ENCODE data around the gene THPO.

Gene THPO

DNA sequence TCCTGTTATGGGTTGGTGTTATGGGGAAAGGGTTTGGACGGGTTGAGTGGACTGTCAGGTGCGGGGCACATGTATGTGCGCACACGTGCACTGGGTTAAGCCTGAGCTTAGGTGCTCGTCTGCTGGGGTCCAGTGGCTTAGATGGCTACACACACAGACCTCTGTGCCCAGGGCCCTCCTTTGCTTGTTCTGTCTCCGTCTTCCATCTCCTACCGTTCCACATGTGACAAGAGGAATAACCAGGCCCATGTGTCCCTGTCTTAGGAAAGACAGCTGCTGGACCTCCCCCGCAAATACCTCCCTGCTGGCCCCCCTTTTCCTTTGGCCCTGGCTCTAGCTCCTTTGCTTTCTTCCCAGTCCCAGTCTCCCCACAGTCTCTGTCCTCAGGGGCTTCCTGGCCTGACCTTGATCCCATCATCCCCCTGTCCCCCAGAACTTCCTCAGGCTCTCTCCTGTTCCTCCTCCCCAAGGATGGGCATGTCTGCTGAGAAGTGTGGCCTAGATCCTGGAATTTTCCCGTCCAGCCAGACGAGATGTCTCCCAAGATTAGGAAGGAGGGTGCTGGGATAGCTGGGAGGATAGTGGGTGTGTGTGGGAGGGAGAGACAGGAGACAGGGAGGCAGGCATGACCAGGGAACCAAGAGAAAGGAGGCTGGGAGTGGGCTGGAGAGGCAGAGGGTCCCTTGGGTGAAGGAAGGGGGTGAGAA, 797 bp upstream of the THPO start:
- H3K4me3 ChIP-seq (ENCODE audit: insufficient read depth, low read length, poor library complexity, severe bottlenecking): no peak overlapping the region
- no peaks in the 10 kb centered on the region for H3F3A ChIP-seq (ENCODE audit: insufficient read depth)
- H3K4me2 ChIP-seq (ENCODE audit: low read depth, low read length, poor library complexity, severe bottlenecking): no peak overlapping the region
- H3K27me3 ChIP-seq (ENCODE audit: low read length): no peaks in the 10 kb centered on the region
- H3K9me2 ChIP-seq (replicated peaks; ENCODE audit: insufficient read depth, low read length): no peaks in the 10 kb centered on the region
- H3K9me3 ChIP-seq (ENCODE audit: insufficient read depth, low read length): no peaks in the 10 kb centered on the region
- H3K36me3 ChIP-seq (ENCODE audit: low read length): no peaks in the 10 kb centered on the region
- no peaks in the 10 kb centered on the region for H4K20me1 ChIP-seq (ENCODE audit: low read depth, low read length)
- no peak overlapping the region for H3K27ac ChIP-seq (ENCODE audit: low read depth, low read length)
- H3K79me2 ChIP-seq (ENCODE audit: insufficient read depth, low read length): no peaks in the 10 kb centered on the region
- H3K9ac ChIP-seq (ENCODE audit: low read length): no peak overlapping the region
- TF ChIP-seq EZH2phosphoT487 (conservative IDR thresholded peaks at IDR 0.05; ENCODE audit: low read length): no peak
- no peak for TF ChIP-seq CTCF (IDR thresholded peaks at IDR 0.05; ENCODE audit: insufficient read depth, low read length, poor library complexity, severe bottlenecking)
- no peak overlapping the region for H2AFZ ChIP-seq (ENCODE audit: low read depth, low read length, severe bottlenecking)

GRCh38 chr3:184377374-184377773, 633 bp downstream of the THPO start:
- Histone ChIP-seq H3K27ac (ENCODE audit: low read depth, low read length) (no peak overlapping the region), H3K9ac (ENCODE audit: low read length) (no peak overlapping the region), H3K79me2 (ENCODE audit: insufficient read depth, low read length) (no peaks in the 10 kb centered on the region), H3K9me3 (ENCODE audit: insufficient read depth, low read length) (no peaks in the 10 kb centered on the region), H3K27me3 (ENCODE audit: low read length) (no peaks in the 10 kb centered on the region), H4K20me1 (ENCODE audit: low read depth, low read length) (no peaks in the 10 kb centered on the region), H3F3A (ENCODE audit: insufficient read depth) (no peaks in the 10 kb centered on the region), H2AFZ (ENCODE audit: low read depth, low read length, severe bottlenecking) (no peak overlapping the region), H3K36me3 (ENCODE audit: low read length) (no peaks in the 10 kb centered on the region), H3K4me2 (ENCODE audit: low read depth, low read length, poor library complexity, severe bottlenecking) (no peak overlapping the region), H3K9me2 (replicated peaks; ENCODE audit: insufficient read depth, low read length) (no peaks in the 10 kb centered on the region), H3K4me3 (ENCODE audit: insufficient read depth, low read length, poor library complexity, severe bottlenecking) (no peak overlapping the region)
- no peak for TF ChIP-seq CTCF (IDR thresholded peaks at IDR 0.05; ENCODE audit: insufficient read depth, low read length, poor library complexity, severe bottlenecking)

DNA sequence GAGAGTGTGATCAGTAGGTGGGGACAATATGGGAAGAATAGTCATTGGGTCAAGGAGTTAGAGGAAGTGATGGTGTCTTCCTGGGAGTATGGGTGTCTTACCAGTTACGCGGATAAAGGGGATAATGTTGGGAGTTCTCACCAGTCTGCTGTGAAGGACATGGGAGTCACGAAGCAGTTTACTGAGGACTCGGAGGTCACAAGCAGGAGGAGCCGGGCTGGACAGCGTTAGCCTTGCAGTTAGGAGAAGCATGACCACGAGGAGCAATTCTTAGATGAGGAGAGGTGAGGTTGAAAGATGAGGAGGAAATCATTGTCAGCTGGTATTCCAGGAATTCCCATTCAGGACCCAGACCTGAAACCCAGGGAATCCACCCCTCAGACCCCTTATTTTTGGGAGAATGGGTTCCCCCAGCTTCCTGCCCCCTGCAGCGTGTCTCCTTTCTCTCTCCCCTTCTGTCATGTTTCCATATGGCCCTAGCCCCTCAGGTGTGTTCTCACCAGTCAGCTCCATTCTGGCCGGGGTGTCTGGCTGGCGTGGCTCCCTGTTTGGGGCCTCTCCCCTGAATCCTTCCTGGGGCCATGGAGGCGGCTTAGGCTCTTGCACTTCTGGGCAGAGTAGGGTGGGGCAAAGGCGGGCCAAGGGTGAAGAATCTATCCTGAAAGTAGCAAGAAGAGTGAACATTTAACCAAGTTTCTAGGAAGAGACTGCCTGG, 2.1 kb downstream of the THPO start:
- H3K36me3 ChIP-seq (ENCODE audit: low read length): no peaks in the 10 kb centered on the region
- H3K27me3 ChIP-seq (ENCODE audit: low read length): no peaks in the 10 kb centered on the region
- H3K4me2 ChIP-seq (ENCODE audit: low read depth, low read length, poor library complexity, severe bottlenecking): no peak overlapping the region
- H3K9ac ChIP-seq (ENCODE audit: low read length): no peak overlapping the region
- no peak for TF ChIP-seq EZH2phosphoT487 (conservative IDR thresholded peaks at IDR 0.05; ENCODE audit: low read length)
- TF ChIP-seq CTCF (IDR thresholded peaks at IDR 0.05; ENCODE audit: insufficient read depth, low read length, poor library complexity, severe bottlenecking): no peak
- no peak overlapping the region for H3K4me3 ChIP-seq (ENCODE audit: insufficient read depth, low read length, poor library complexity, severe bottlenecking)
- H3K9me2 ChIP-seq (replicated peaks; ENCODE audit: insufficient read depth, low read length): no peaks in the 10 kb centered on the region
- peaks cover 10% of the 10 kb centered on the region for H3F3A ChIP-seq (ENCODE audit: insufficient read depth)
- H2AFZ ChIP-seq (ENCODE audit: low read depth, low read length, severe bottlenecking): no peak overlapping the region
- no peak overlapping the region for H3K27ac ChIP-seq (ENCODE audit: low read depth, low read length)
- no peaks in the 10 kb centered on the region for H4K20me1 ChIP-seq (ENCODE audit: low read depth, low read length)
- H3K79me2 ChIP-seq (ENCODE audit: insufficient read depth, low read length): no peaks in the 10 kb centered on the region
- no peaks in the 10 kb centered on the region for H3K9me3 ChIP-seq (ENCODE audit: insufficient read depth, low read length)

All from SU-DHL-6 (cell line).